ENCODE data around the gene CD300H.
"Not testable (repeated sequence)": the region's sequence is repeated elsewhere in the genome, so short reads cannot be mapped to it uniquely, and the experiment has no call there.

Gene CD300H

GRCh38 chr17:74561586-74561985 is 5.7 kb downstream of the CD300H start:
- no peak overlapping the region for H3K27ac ChIP-seq
- TF ChIP-seq ZFX (IDR thresholded peaks at IDR 0.05) (no peak), CTCF (conservative IDR thresholded peaks at IDR 0.05) (no peak)

GRCh38 chr17:74558882-74559519 is 8.3 kb downstream of the CD300H start:
- no peak overlapping the region for H3K27ac ChIP-seq
- TF ChIP-seq ZFX (IDR thresholded peaks at IDR 0.05) (no peak), CTCF (conservative IDR thresholded peaks at IDR 0.05) (no peak)

- H3K27ac ChIP-seq = not testable (repeated sequence)
These were observed 8.9 kb downstream of the CD300H start for GRCh38 chr17:74558402-74558801.

GRCh38 chr17:74555427-74555940 is 11.8 kb downstream of the CD300H start:
- TF ChIP-seq ZFX (IDR thresholded peaks at IDR 0.05) = no peak
- no peak for TF ChIP-seq CTCF (conservative IDR thresholded peaks at IDR 0.05)
- no peak overlapping the region for H3K27ac ChIP-seq

GRCh38 chr17:74554909-74555308 is 12.4 kb downstream of the CD300H start:
- TF ChIP-seq CTCF (conservative IDR thresholded peaks at IDR 0.05) (no peak), ZFX (IDR thresholded peaks at IDR 0.05) (no peak)
- no peak overlapping the region for H3K27ac ChIP-seq

- no peak for TF ChIP-seq ZFX (IDR thresholded peaks at IDR 0.05)
- no peak for TF ChIP-seq CTCF (conservative IDR thresholded peaks at IDR 0.05)
These were observed 15.3 kb downstream of the CD300H start for GRCh38 chr17:74552037-74552436.

GRCh38 chr17:74550602-74551001 is 16.7 kb downstream of the CD300H start:
- H3K27ac ChIP-seq = no peak overlapping the region
- TF ChIP-seq ZFX (IDR thresholded peaks at IDR 0.05) (no peak), CTCF (conservative IDR thresholded peaks at IDR 0.05) (no peak)

More at GRCh38 chr17:74552037-74552436, 15.3 kb downstream of the CD300H start:
- no peak overlapping the region for H3K27ac ChIP-seq

GRCh38 chr17:74549343-74549742 is 18.0 kb downstream of the CD300H start:
- TF ChIP-seq CTCF (conservative IDR thresholded peaks at IDR 0.05) (no peak), ZFX (IDR thresholded peaks at IDR 0.05) (no peak)

More at GRCh38 chr17:74549343-74549742, 18.0 kb downstream of the CD300H start:
- H3K27ac ChIP-seq = no peak overlapping the region
